B cell (primary cell): ENCODE results near the gene USP7. TPM values are rescaled to one million over a fixed set of nuclear protein-coding genes. Genes with fewer than 3 reads are reported as not detected.

ENCODE experiments used
- ATAC-seq: fragments of 200-7000 bp; cut with Tn5 transposase; one replicate; pipeline ENCODE4 v1.10.0; 2021; ENCODE audit warnings: low read depth, mild to moderate bottlenecking, moderate number of reproducible peaks, moderate library complexity
- CTCF ChIA-PET: fragments of 350-600 bp; sonication (Branson Sonifier 250); formaldehyde crosslinking; loops from one replicate; lab custom pipeline; 2021; ENCODE audit warnings: antibody characterized with exemption, inconsistent platforms; lab: Charles Lee
- POLR2A ChIA-PET: fragments of 350-600 bp; sonication (Branson Sonifier 250); formaldehyde crosslinking; loops from one replicate; lab custom pipeline; 2021; ENCODE audit warnings: antibody characterized with exemption; lab: Charles Lee
- DNase-seq: peaks from one replicate; pipeline ENCODE4 v3.0.0; 2013
- H2AFZ ChIP-seq: 2 replicates; pipeline ENCODE4 v1.6.1; 2012; ENCODE audit warnings: mild to moderate bottlenecking, low read depth, low read length; ENCODE audit not compliant: insufficient read depth, poor library complexity, severe bottlenecking
- H3K27ac ChIP-seq, 2 donors: 1 replicate in 1 of 2; 2 replicates in 1 of 2; pipeline ENCODE4 v1.5.1; 2012 to 2013; ENCODE audit warnings: low read length in 2 of 2, mild to moderate bottlenecking in 2 of 2, moderate library complexity in 1 of 2
- H3K27me3 ChIP-seq, 4 experiments: fragments of 200-600 bp in 1 of 4; sonication (generic) in 1 of 4; replicated peaks in 1 of 4; 1 replicate in 2 of 4; 2 replicates in 2 of 4; pipeline versions ENCODE4 v1.6.1 to v1.7.0; 2013 to 2016; ENCODE audit warnings: low read length in 3 of 4, mild to moderate bottlenecking in 2 of 4, mixed read lengths in 1 of 4, moderate library complexity in 1 of 4; ENCODE audit not compliant: insufficient read depth in 4 of 4, control insufficient read depth in 3 of 4; ENCODE audit errors: control extremely low read depth in 1 of 4
- H3K36me3 ChIP-seq, 2 experiments: replicated peaks in 1 of 2; 1 replicate in 1 of 2; 2 replicates in 1 of 2; pipeline versions ENCODE4 v1.6.1 to v1.7.1; 2013; ENCODE audit warnings: low read length in 1 of 2; ENCODE audit not compliant: insufficient read depth in 2 of 2, control insufficient read depth in 1 of 2; ENCODE audit errors: control extremely low read depth in 1 of 2, extremely low read depth in 1 of 2
- H3K4me1 ChIP-seq, 2 donors: fragments of 200-600 bp in 1 of 2; sonication (generic) in 1 of 2; 1 replicate in 1 of 2; 2 replicates in 1 of 2; pipeline versions ENCODE4 v1.5.1 to v1.6.1; 2013 to 2017; ENCODE audit warnings: low read length in 2 of 2; ENCODE audit not compliant: control insufficient read depth in 2 of 2, insufficient read depth in 2 of 2
- H3K4me2 ChIP-seq: replicated peaks from 2 replicates; pipeline ENCODE3; 2012; ENCODE audit warnings: mild to moderate bottlenecking, low read depth, low read length; ENCODE audit not compliant: poor library complexity, severe bottlenecking
- H3K4me3 ChIP-seq, 5 experiments: fragments of 200-600 bp in 1 of 5; sonication (generic) in 1 of 5; 1 replicate in 3 of 5; 2 replicates in 2 of 5; pipeline versions ENCODE4 v1.5.1 to v1.7.0; 2011 to 2016; ENCODE audit warnings: low read length in 4 of 5, mild to moderate bottlenecking in 4 of 5, low read depth in 2 of 5, control low read depth in 1 of 5, moderate library complexity in 1 of 5; ENCODE audit not compliant: insufficient read depth in 1 of 5; ENCODE audit errors: control extremely low read depth in 1 of 5, extremely low read depth in 1 of 5
- H3K79me2 ChIP-seq: fragments of 200-600 bp; sonication (generic); one replicate; pipeline ENCODE4 v1.6.0; 2016; ENCODE audit warnings: low read length; ENCODE audit not compliant: control insufficient read depth, insufficient read depth
- H3K9ac ChIP-seq: fragments of 200-600 bp; sonication (generic); 2 replicates; pipeline ENCODE4 v1.6.1; 2017; ENCODE audit warnings: mild to moderate bottlenecking, low read length, moderate library complexity
- H3K9me3 ChIP-seq, 3 donors: one replicate each; pipeline versions ENCODE4 v1.6.1 to v1.7.1; 2013; ENCODE audit warnings: low read length in 2 of 3; ENCODE audit not compliant: control insufficient read depth in 2 of 3, insufficient read depth in 1 of 3; ENCODE audit errors: control extremely low read depth in 1 of 3
- H4K20me1 ChIP-seq: 2 replicates; pipeline ENCODE4 v1.6.0; 2012; ENCODE audit warnings: mild to moderate bottlenecking, low read length; ENCODE audit not compliant: insufficient read depth, control insufficient read depth, poor library complexity, severe bottlenecking
- H3K27ac Mint-ChIP-seq: one replicate; pipeline ENCODE4 v1.8.0; 2021; ENCODE audit warnings: mixed read lengths
- H3K27me3 Mint-ChIP-seq: one replicate; pipeline ENCODE4 v1.8.0; 2021; ENCODE audit warnings: mixed read lengths
- H3K4me1 Mint-ChIP-seq: one replicate; pipeline ENCODE4 v1.8.0; 2021; ENCODE audit warnings: mixed read lengths
- H3K4me3 Mint-ChIP-seq: one replicate; pipeline ENCODE4 v1.8.0; 2021; ENCODE audit warnings: mixed read lengths
- H3K9me3 Mint-ChIP-seq: one replicate; pipeline ENCODE4 v1.8.0; 2022; ENCODE audit warnings: mixed read lengths; ENCODE audit not compliant: insufficient read depth
- CTCF ChIP-seq: fragments of 200-600 bp; IDR thresholded peaks from one replicate; pipeline ENCODE4 v1.8.0; 2022; ENCODE audit warnings: antibody characterized with exemption, mild to moderate bottlenecking
- EZH2 ChIP-seq: IDR thresholded peaks from 2 replicates; pipeline ENCODE4 v1.6.1; 2012; ENCODE audit warnings: borderline replicate concordance, low read depth, mild to moderate bottlenecking, moderate library complexity, low read length; ENCODE audit not compliant: insufficient read depth, poor library complexity, severe bottlenecking
- WGBS: methylation state at CpG from one replicate; pipeline ENCODE4 v1.1.5; 2013; ENCODE audit warnings: missing lambda C conversion rate; ENCODE audit not compliant: insufficient coverage; 5-methylcytosine and 5-hydroxymethylcytosine counted together
- intact Hi-C: fragments of 100-400 bp; cut with micrococcal nuclease; formaldehyde crosslinking; loops from one replicate; pipeline ENCODE4 v1.10.0; 2022
- polyA plus RNA-seq: library from polyadenylated mRNA; depleted of rRNA; stranded (reverse); fragments of >200 nt; gene quantifications from 2 replicates; pipeline ENCODE4 v1.2.3, GENCODE V29; 2012
- total RNA-seq, 2 donors: library from RNA; stranded (reverse); fragments of 120-200 nt in 1 of 2; gene quantifications; 1 replicate in 1 of 2; 2 replicates in 1 of 2; pipeline versions ENCODE4 v1.2.3 to v1.2.4, GENCODE V29; 2013 to 2022

Gene USP7
- total and polyA plus RNA-seq, 2 donors (not counting 1 experiment from before 2014, with no cell fraction given) = 27.4 to 223 TPM

GRCh38 chr16:8964462-8964861 is 756 bp upstream of the USP7 start:
- H3K79me2 ChIP-seq = peaks cover 46% of the 10 kb centered on the region
- ChIA-PET CTCF (no interaction called here), POLR2A (interaction anchor here (1.0 kb wide), 1 partner anchor 127 kb away, joined by 5 read pairs; the partner anchor contains the start of gene HAPSTR1)
- Mint-ChIP-seq H3K27me3 (peaks cover 5% of the 10 kb centered on the region), H3K9me3 (no peaks in the 10 kb centered on the region), H3K4me3 (peak overlapping the region; percentile 84), H3K27ac (peak overlapping the region; percentile 83), H3K4me1 (peaks cover 34% of the 10 kb centered on the region)
- H2AFZ ChIP-seq = peak overlapping the region; percentile 70
- peak overlapping the region; percentile 54 to 72 for H3K27ac ChIP-seq
- DNase-seq (no peak), ATAC-seq (no peak)
- H3K4me2 ChIP-seq = peak overlapping the region; percentile 97
- H3K9ac ChIP-seq = peak overlapping the region; percentile 69
- peaks cover 30 to 34% of the 10 kb centered on the region in 2 donors for H3K4me1 ChIP-seq
- H3K36me3 ChIP-seq = no peaks in the 10 kb centered on the region
- intact Hi-C loops = loop anchor here (5.0 kb wide), 1 partner anchor 37 kb away; no protein-coding TSS in a partner anchor
- H3K4me3 ChIP-seq = peak overlapping the region; percentile 41 to 75 (median 59)
- peaks cover 39% of the 10 kb centered on the region for H4K20me1 ChIP-seq
- WGBS = 39% methylated on average over 3 of the region's 6 CpGs
- TF ChIP-seq EZH2 = no peak
- no peak for TF ChIP-seq CTCF
- H3K27me3 ChIP-seq = peaks cover 0 to 4% (median 0%) of the 10 kb centered on the region in 4 experiments
- H3K9me3 ChIP-seq = no peaks in the 10 kb centered on the region

DNA sequence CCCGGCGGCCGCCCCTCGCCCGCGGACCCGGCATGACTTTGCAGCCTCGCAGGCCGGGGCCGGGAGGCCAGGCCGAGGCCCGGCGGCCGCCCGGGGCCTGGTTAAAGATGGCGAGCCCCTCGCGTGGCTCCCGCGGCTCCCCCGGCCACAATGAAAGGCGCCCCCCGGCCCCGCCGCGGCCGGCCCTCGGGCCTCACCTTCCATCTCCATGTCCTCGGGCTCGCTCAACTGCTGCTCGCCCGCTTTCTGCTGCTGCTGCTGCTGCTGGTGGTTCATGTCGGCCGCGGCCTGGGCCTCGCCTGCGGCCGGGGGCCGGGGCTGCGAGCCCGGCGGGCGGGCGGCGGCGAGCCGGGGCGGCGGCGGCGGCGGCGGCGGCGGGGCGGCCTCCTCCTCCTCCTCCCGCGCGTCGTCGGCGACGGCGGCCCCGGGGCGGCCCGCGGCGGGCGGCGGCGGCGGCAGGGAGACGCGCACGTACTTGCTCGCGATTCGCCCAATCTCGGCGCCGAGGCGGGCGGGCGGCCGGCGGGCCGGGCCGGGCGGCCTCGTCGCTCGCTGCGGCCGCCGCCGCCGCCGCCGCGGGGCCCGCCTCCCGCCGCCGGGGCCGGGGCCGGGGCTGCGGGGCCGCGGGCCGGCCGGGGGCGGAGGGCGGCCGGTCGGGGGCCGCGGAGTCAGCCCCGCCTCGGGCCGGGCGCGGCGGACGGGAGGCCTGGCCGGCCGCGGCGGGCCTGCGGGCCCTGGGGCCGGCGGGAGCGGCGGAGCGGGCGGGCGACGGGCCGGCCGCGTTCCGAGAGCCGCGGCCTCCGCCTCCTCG is 491 bp downstream of the USP7 start:
- Histone ChIP-seq H4K20me1 (peaks cover 51% of the 10 kb centered on the region), H3K27ac (peak overlapping the region; percentile 87 to 89), H3K4me2 (peak overlapping the region; percentile 70), H3K4me1 (peaks cover 43 to 47% of the 10 kb centered on the region in 2 donors), H3K27me3 (peaks cover 0 to 4% (median 0%) of the 10 kb centered on the region in 4 experiments), H2AFZ (no peak overlapping the region), H3K9me3 (no peaks in the 10 kb centered on the region), H3K4me3 (peak overlapping the region in 4 of 5 experiments; percentile 65 to 80 (median 72)), H3K79me2 (peaks cover 59% of the 10 kb centered on the region), H3K36me3 (no peaks in the 10 kb centered on the region), H3K9ac (peak overlapping the region; percentile 77)
- intact Hi-C loops = loop anchor here (2.0 to 5.0 kb wide), 4 partner anchors 26 to 166 kb away; partner anchors contain the start of genes CARHSP1, PMM2 and TMEM186
- H3K27ac Mint-ChIP-seq = peak overlapping the region; percentile 78
- TF ChIP-seq CTCF (no peak), EZH2 (no peak)
- peak overlapping the region; percentile 76 for H3K4me3 Mint-ChIP-seq
- POLR2A ChIA-PET = interaction anchor here (0.5 to 2.2 kb wide), 5 partner anchors 8 to 1903 kb away, joined by 4 to 7 read pairs (median 4); partner anchors contain the start of gene HAPSTR1
- H3K9me3 Mint-ChIP-seq = no peaks in the 10 kb centered on the region
- H3K27me3 Mint-ChIP-seq = peaks cover 5% of the 10 kb centered on the region
- H3K4me1 Mint-ChIP-seq = peaks cover 47% of the 10 kb centered on the region
- CTCF ChIA-PET = interaction anchor here (1.5 kb wide), 1 partner anchor 72 kb away, joined by 7 read pairs; no protein-coding TSS in a partner anchor
- ATAC-seq (no peak), DNase-seq (no peak)
- WGBS = under 1% methylated on average over 130 of the region's 146 CpGs
